Activated naive CD4-positive, alpha-beta T cell treated with anti-CD3 and anti-CD28 coated beads, Interleukin-2, amount 10 ng/mL, durations not matched to agents 7 days and 5 days (primary cell): ENCODE results near the gene COG7.
"Not testable (repeated sequence)": the region's sequence is repeated elsewhere in the genome, so short reads cannot be mapped to it uniquely, and the experiment has no call there.

Source experiments
- CTCF ChIA-PET: fragments of 350-600 bp; sonication (Branson Sonifier 250); formaldehyde crosslinking; loops from one replicate; lab custom pipeline; 2021; ENCODE audit warnings: antibody characterized with exemption; lab: Charles Lee
- DNase-seq: peaks from one replicate; pipeline ENCODE4 v3.0.0-alpha.2; 2020
- H3K27ac Mint-ChIP-seq: one replicate; pipeline ENCODE4 v1.8.0; 2021; ENCODE audit warnings: mild to moderate bottlenecking, moderate library complexity, mixed read lengths
- H3K27me3 Mint-ChIP-seq: one replicate; pipeline ENCODE4 v1.8.0; 2021; ENCODE audit warnings: mild to moderate bottlenecking, mixed read lengths
- H3K36me3 Mint-ChIP-seq: one replicate; pipeline ENCODE4 v1.8.0; 2021; ENCODE audit warnings: mixed read lengths
- H3K4me1 Mint-ChIP-seq: one replicate; pipeline ENCODE4 v1.8.0; 2021; ENCODE audit warnings: mixed read lengths
- H3K4me3 Mint-ChIP-seq: one replicate; pipeline ENCODE4 v1.8.0; 2021; ENCODE audit warnings: mild to moderate bottlenecking, moderate library complexity, mixed read lengths
- H3K9me3 Mint-ChIP-seq: one replicate; pipeline ENCODE4 v1.8.0; 2021; ENCODE audit warnings: mixed read lengths

Gene COG7

GRCh38 chr16:23381702-23382101, 71.3 kb downstream of the COG7 start:
- H3K4me3 Mint-ChIP-seq, H3K4me1 Mint-ChIP-seq, DNase-seq, H3K27ac Mint-ChIP-seq, CTCF ChIA-PET, H3K36me3 Mint-ChIP-seq, H3K9me3 Mint-ChIP-seq, H3K27me3 Mint-ChIP-seq: not testable (repeated sequence)

GRCh38 chr16:23380501-23380951, 72.5 kb downstream of the COG7 start:
- Mint-ChIP-seq H3K9me3 (no peaks in the 10 kb centered on the region), H3K27ac (no peak overlapping the region), H3K36me3 (no peaks in the 10 kb centered on the region), H3K4me3 (no peak overlapping the region), H3K4me1 (no peaks in the 10 kb centered on the region), H3K27me3 (peaks cover 4% of the 10 kb centered on the region)
- DNase-seq = no peak
- CTCF ChIA-PET = no interaction called here

- no peaks in the 10 kb centered on the region for H3K4me1 Mint-ChIP-seq
- no peak overlapping the region for H3K27ac Mint-ChIP-seq
- no peak overlapping the region for H3K4me3 Mint-ChIP-seq
- no peaks in the 10 kb centered on the region for H3K9me3 Mint-ChIP-seq
- DNase-seq = no peak
- CTCF ChIA-PET = interaction anchor here (0.6 kb wide), 1 partner anchor 26 kb away, joined by 3 read pairs; no protein-coding TSS in a partner anchor
- H3K27me3 Mint-ChIP-seq = peaks cover 4% of the 10 kb centered on the region
- no peaks in the 10 kb centered on the region for H3K36me3 Mint-ChIP-seq
These were observed 73.3 kb downstream of the COG7 start for GRCh38 chr16:23379707-23380106.

- CTCF ChIA-PET = no interaction called here
- DNase-seq = no peak
These were observed 74.1 kb downstream of the COG7 start for GRCh38 chr16:23378921-23379320.

GRCh38 chr16:23378256-23378655, 74.7 kb downstream of the COG7 start:
- Mint-ChIP-seq H3K27me3 (peaks cover 4% of the 10 kb centered on the region), H3K4me3 (no peak overlapping the region), H3K27ac (no peak overlapping the region), H3K36me3 (no peaks in the 10 kb centered on the region), H3K4me1 (no peaks in the 10 kb centered on the region), H3K9me3 (no peaks in the 10 kb centered on the region)
- CTCF ChIA-PET = no interaction called here
- DNase-seq = no peak

More at GRCh38 chr16:23378921-23379320, 74.1 kb downstream of the COG7 start:
- Mint-ChIP-seq H3K27ac (no peak overlapping the region), H3K36me3 (no peaks in the 10 kb centered on the region), H3K27me3 (peaks cover 4% of the 10 kb centered on the region), H3K9me3 (no peaks in the 10 kb centered on the region), H3K4me1 (no peaks in the 10 kb centered on the region), H3K4me3 (no peak overlapping the region)

GRCh38 chr16:23377071-23377931, 75.7 kb downstream of the COG7 start:
- H3K27ac Mint-ChIP-seq = no peak overlapping the region
- H3K9me3 Mint-ChIP-seq = no peaks in the 10 kb centered on the region

GRCh38 chr16:23375643-23376042, 77.3 kb downstream of the COG7 start:
- Mint-ChIP-seq H3K36me3 (no peaks in the 10 kb centered on the region), H3K27ac (no peak overlapping the region), H3K27me3 (peaks cover 4% of the 10 kb centered on the region), H3K4me1 (no peaks in the 10 kb centered on the region), H3K9me3 (no peaks in the 10 kb centered on the region), H3K4me3 (no peak overlapping the region)
- no peak for DNase-seq
- CTCF ChIA-PET = interaction anchor here (0.7 kb wide), 1 partner anchor 59 kb away, joined by 3 read pairs; no protein-coding TSS in a partner anchor

More at GRCh38 chr16:23377071-23377931, 75.7 kb downstream of the COG7 start:
- H3K27me3 Mint-ChIP-seq = peaks cover 4% of the 10 kb centered on the region
- no peak for DNase-seq
- H3K4me3 Mint-ChIP-seq = no peak overlapping the region
- CTCF ChIA-PET = no interaction called here
- no peaks in the 10 kb centered on the region for H3K36me3 Mint-ChIP-seq
- no peaks in the 10 kb centered on the region for H3K4me1 Mint-ChIP-seq

GRCh38 chr16:23374721-23375510, 78.1 kb downstream of the COG7 start:
- no peak for DNase-seq
- no peak overlapping the region for H3K4me3 Mint-ChIP-seq
- H3K27ac Mint-ChIP-seq = no peak overlapping the region
- no peaks in the 10 kb centered on the region for H3K36me3 Mint-ChIP-seq
- H3K27me3 Mint-ChIP-seq = peaks cover 4% of the 10 kb centered on the region
- no peaks in the 10 kb centered on the region for H3K4me1 Mint-ChIP-seq
- CTCF ChIA-PET = interaction anchor here (0.7 kb wide), 1 partner anchor 59 kb away, joined by 3 read pairs; no protein-coding TSS in a partner anchor
- no peaks in the 10 kb centered on the region for H3K9me3 Mint-ChIP-seq

- H3K36me3 Mint-ChIP-seq = no peaks in the 10 kb centered on the region
- peaks cover 9% of the 10 kb centered on the region for H3K27me3 Mint-ChIP-seq
- H3K9me3 Mint-ChIP-seq = no peaks in the 10 kb centered on the region
- H3K4me3 Mint-ChIP-seq = no peak overlapping the region
- no peaks in the 10 kb centered on the region for H3K4me1 Mint-ChIP-seq
- CTCF ChIA-PET = no interaction called here
- no peak overlapping the region for H3K27ac Mint-ChIP-seq
- no peak for DNase-seq
These were observed 79.4 kb downstream of the COG7 start for GRCh38 chr16:23373436-23374219.

GRCh38 chr16:23371368-23371767, 81.6 kb downstream of the COG7 start:
- DNase-seq = no peak
- H3K36me3 Mint-ChIP-seq = no peaks in the 10 kb centered on the region
- no peaks in the 10 kb centered on the region for H3K4me1 Mint-ChIP-seq
- no peak overlapping the region for H3K27ac Mint-ChIP-seq
- H3K4me3 Mint-ChIP-seq = no peak overlapping the region
- H3K9me3 Mint-ChIP-seq = no peaks in the 10 kb centered on the region
- CTCF ChIA-PET = no interaction called here
- H3K27me3 Mint-ChIP-seq = peaks cover 5% of the 10 kb centered on the region

GRCh38 chr16:23369416-23369815, 83.6 kb downstream of the COG7 start:
- CTCF ChIA-PET = no interaction called here
- H3K9me3 Mint-ChIP-seq = no peaks in the 10 kb centered on the region
- H3K27ac Mint-ChIP-seq = no peak overlapping the region
- H3K4me1 Mint-ChIP-seq = peaks cover 10% of the 10 kb centered on the region
- peaks cover 5% of the 10 kb centered on the region for H3K27me3 Mint-ChIP-seq
- DNase-seq = no peak
- H3K4me3 Mint-ChIP-seq = no peak overlapping the region
- no peaks in the 10 kb centered on the region for H3K36me3 Mint-ChIP-seq

GRCh38 chr16:23368469-23368868, 84.5 kb downstream of the COG7 start:
- CTCF ChIA-PET = no interaction called here
- H3K4me3 Mint-ChIP-seq = no peak overlapping the region
- DNase-seq = no peak
- peaks cover 5% of the 10 kb centered on the region for H3K27me3 Mint-ChIP-seq
- no peak overlapping the region for H3K27ac Mint-ChIP-seq
- H3K4me1 Mint-ChIP-seq = peaks cover 10% of the 10 kb centered on the region
- no peaks in the 10 kb centered on the region for H3K36me3 Mint-ChIP-seq
- H3K9me3 Mint-ChIP-seq = no peaks in the 10 kb centered on the region

GRCh38 chr16:23367988-23368387, 85.0 kb downstream of the COG7 start:
- Mint-ChIP-seq H3K27ac (no peak overlapping the region), H3K36me3 (no peaks in the 10 kb centered on the region), H3K4me3 (no peak overlapping the region), H3K9me3 (no peaks in the 10 kb centered on the region), H3K4me1 (peaks cover 10% of the 10 kb centered on the region), H3K27me3 (peaks cover 5% of the 10 kb centered on the region)
- DNase-seq = no peak
- CTCF ChIA-PET = no interaction called here

- Mint-ChIP-seq H3K27me3 (peaks cover 5% of the 10 kb centered on the region), H3K9me3 (no peaks in the 10 kb centered on the region), H3K4me1 (peaks cover 10% of the 10 kb centered on the region), H3K27ac (no peak overlapping the region), H3K4me3 (no peak overlapping the region), H3K36me3 (no peaks in the 10 kb centered on the region)
- no peak for DNase-seq
- CTCF ChIA-PET = no interaction called here
These were observed 85.4 kb downstream of the COG7 start for GRCh38 chr16:23367564-23367963.
